RWPE2 (cell line): ENCODE results near the gene OR10A5.
A peak's percentile ranks its signal among the peaks of the same experiment; 100 is the strongest.

Experiments used
- ATAC-seq: fragments of 200-7000 bp; cut with Tn5 transposase; 3 replicates; pipeline ENCODE4 v1.9.1; 2021; ENCODE audit warnings: low read depth
- DNase-seq: peaks from one replicate; pipeline ENCODE4 v3.0.0-alpha.2; 2020; ENCODE audit warnings: low spot score
- H3K27ac ChIP-seq: fragments of 450-650 bp; 2 replicates; pipeline ENCODE4 v1.5.1; 2017; ENCODE audit warnings: mild to moderate bottlenecking; ENCODE audit not compliant: poor library complexity, severe bottlenecking
- H3K27me3 ChIP-seq: fragments of 250-450 bp; sonication (Bioruptor Pico); 2 replicates; pipeline ENCODE4 v1.5.1; 2021; ENCODE audit warnings: mild to moderate bottlenecking, moderate library complexity; ENCODE audit not compliant: insufficient read depth, poor library complexity, severe bottlenecking
- H3K36me3 ChIP-seq: fragments of 250-450 bp; sonication (Bioruptor Pico); 2 replicates; pipeline ENCODE4 v1.5.1; 2020; ENCODE audit warnings: low read depth, mild to moderate bottlenecking, moderate library complexity
- H3K4me1 ChIP-seq: fragments of 250-450 bp; sonication (Bioruptor Pico); 2 replicates; pipeline ENCODE4 v1.5.1; 2021; ENCODE audit warnings: mild to moderate bottlenecking, moderate library complexity; ENCODE audit not compliant: insufficient read depth, poor library complexity, severe bottlenecking
- H3K4me3 ChIP-seq: fragments of 250-450 bp; sonication (Bioruptor Pico); 2 replicates; pipeline ENCODE4 v1.5.1; 2021; ENCODE audit warnings: mild to moderate bottlenecking, moderate library complexity; ENCODE audit not compliant: severe bottlenecking
- H3K9me3 ChIP-seq: fragments of 250-450 bp; sonication (Bioruptor Pico); 2 replicates; pipeline ENCODE4 v1.5.1; 2021; ENCODE audit warnings: mild to moderate bottlenecking, moderate library complexity; ENCODE audit not compliant: severe bottlenecking
- TF ChIP-seq, protein P1 (sequence below): fragments of 450-650 bp; IDR thresholded peaks from one replicate; pipeline ENCODE4 v1.5.1; 2017; ENCODE audit warnings: mild to moderate bottlenecking, moderate library complexity; ENCODE audit not compliant: poor library complexity, severe bottlenecking

Gene OR10A5

DNA sequence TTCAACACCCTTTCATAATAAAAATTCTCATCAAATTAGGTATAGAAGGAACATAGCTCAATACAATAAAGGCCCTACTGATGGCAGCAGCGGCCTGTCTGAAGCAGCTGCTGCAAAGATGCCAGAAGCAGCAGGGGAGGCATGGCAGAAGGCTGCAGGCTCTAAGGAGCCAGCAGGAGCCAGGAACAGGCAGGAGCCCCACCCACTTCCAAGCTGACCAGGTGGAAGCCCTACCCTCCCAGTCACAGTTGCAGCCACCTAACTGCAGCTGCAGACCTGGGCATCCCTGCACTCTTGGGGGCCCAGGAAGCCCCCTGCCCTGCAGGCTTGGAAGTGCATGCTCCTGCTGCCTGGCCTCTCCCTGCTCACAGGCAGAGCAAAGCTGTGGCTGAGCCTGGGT, 27.8 kb upstream of the OR10A5 start:
- no peak overlapping the region for H3K27ac ChIP-seq
- ATAC-seq: peak; percentile 45; the same call in 1 of the 3 replicates
- DNase-seq: no peak
- H3K4me3 ChIP-seq: no peak overlapping the region
- TF ChIP-seq, protein P1, sequence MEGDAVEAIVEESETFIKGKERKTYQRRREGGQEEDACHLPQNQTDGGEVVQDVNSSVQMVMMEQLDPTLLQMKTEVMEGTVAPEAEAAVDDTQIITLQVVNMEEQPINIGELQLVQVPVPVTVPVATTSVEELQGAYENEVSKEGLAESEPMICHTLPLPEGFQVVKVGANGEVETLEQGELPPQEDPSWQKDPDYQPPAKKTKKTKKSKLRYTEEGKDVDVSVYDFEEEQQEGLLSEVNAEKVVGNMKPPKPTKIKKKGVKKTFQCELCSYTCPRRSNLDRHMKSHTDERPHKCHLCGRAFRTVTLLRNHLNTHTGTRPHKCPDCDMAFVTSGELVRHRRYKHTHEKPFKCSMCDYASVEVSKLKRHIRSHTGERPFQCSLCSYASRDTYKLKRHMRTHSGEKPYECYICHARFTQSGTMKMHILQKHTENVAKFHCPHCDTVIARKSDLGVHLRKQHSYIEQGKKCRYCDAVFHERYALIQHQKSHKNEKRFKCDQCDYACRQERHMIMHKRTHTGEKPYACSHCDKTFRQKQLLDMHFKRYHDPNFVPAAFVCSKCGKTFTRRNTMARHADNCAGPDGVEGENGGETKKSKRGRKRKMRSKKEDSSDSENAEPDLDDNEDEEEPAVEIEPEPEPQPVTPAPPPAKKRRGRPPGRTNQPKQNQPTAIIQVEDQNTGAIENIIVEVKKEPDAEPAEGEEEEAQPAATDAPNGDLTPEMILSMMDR: no peak
- H3K36me3 ChIP-seq: no peaks in the 10 kb centered on the region
- no peaks in the 10 kb centered on the region for H3K9me3 ChIP-seq
- H3K4me1 ChIP-seq: no peaks in the 10 kb centered on the region
- no peaks in the 10 kb centered on the region for H3K27me3 ChIP-seq

DNA sequence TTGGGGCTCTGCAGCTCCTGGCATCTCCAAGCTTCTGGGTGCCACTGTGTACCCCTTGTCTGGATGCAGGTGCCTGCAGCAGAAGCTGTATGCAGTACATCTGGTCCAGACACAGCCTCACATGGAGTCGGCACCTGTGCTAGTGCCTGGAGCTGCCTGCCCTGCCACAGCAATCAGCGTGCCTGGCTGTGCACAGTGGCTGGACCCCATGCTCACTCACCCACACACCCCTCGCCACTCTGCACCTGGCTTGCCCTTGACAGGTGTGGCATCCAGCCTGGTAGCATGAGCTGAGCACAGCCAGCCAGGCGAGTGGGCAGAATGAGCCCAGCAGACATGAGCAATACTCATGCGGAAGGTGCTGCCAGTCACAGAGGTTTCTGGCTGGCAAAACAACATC, 26.5 kb upstream of the OR10A5 start:
- no peaks in the 10 kb centered on the region for H3K27me3 ChIP-seq
- H3K36me3 ChIP-seq: no peaks in the 10 kb centered on the region
- no peak for DNase-seq
- TF ChIP-seq, protein P1: no peak
- no peaks in the 10 kb centered on the region for H3K4me1 ChIP-seq
- no peak overlapping the region for H3K4me3 ChIP-seq
- H3K9me3 ChIP-seq: no peaks in the 10 kb centered on the region
- no peak for ATAC-seq
- H3K27ac ChIP-seq: no peak overlapping the region

- Histone ChIP-seq H3K4me3 (no peak overlapping the region), H3K36me3 (no peaks in the 10 kb centered on the region), H3K27me3 (no peaks in the 10 kb centered on the region), H3K27ac (no peak overlapping the region), H3K4me1 (no peaks in the 10 kb centered on the region), H3K9me3 (no peaks in the 10 kb centered on the region)
- DNase-seq (no peak), ATAC-seq (peak; percentile 25; the same call in 1 of the 3 replicates)
- TF ChIP-seq, protein P1: no peak
These were observed 21.2 kb upstream of the OR10A5 start for GRCh38 chr11:6824136-6824823.

DNA sequence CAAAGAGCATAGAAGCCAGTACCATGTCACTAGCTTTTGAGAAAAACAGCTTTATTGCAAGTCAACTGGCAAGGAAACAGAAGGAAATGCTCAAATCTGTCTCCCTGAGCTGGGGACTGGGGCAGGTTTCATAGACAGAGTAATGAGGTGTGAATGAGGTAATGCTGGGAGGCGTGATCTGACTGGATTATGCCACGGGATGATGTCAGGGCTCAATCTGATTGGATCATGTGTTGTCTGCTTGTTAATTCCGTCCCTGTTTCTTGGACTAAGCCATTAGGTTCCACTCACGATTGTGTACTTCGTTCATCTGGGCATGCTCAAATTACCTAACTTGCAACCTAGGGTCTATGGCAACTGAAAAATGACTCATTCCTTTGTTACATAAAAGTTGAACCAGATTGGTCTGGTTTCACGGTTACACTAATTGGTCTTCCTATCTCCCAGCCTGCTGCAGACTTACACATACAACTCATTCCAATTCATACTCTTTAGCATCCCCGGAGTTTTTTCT, 20.2 kb upstream of the OR10A5 start:
- TF ChIP-seq, protein P1: no peak
- no peaks in the 10 kb centered on the region for H3K27me3 ChIP-seq
- no peaks in the 10 kb centered on the region for H3K4me1 ChIP-seq
- H3K9me3 ChIP-seq: no peaks in the 10 kb centered on the region
- H3K36me3 ChIP-seq: no peaks in the 10 kb centered on the region
- H3K4me3 ChIP-seq: no peak overlapping the region
- no peak for ATAC-seq
- no peak overlapping the region for H3K27ac ChIP-seq
- no peak for DNase-seq

DNA sequence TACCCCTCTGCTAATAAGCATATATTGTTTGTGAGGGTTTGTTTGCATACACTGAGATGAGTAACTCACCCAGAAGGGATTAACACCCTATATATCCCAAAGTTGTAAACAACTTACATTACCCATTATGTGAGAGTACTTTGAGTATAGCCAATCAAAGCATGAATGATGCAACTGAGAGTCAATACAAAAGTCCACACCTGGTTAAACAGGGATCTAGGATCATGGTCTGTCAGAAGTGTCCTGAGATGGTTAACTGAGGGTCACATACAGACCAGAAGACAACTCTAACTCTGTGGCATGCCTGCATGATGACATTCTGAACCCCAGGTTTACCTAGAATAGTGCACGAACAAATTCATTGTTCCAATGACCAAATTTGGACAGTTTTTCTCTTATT, 17.4 kb upstream of the OR10A5 start:
- Histone ChIP-seq H3K36me3 (no peaks in the 10 kb centered on the region), H3K9me3 (no peaks in the 10 kb centered on the region), H3K4me1 (no peaks in the 10 kb centered on the region), H3K27me3 (no peaks in the 10 kb centered on the region), H3K27ac (no peak overlapping the region), H3K4me3 (no peak overlapping the region)
- DNase-seq (no peak), ATAC-seq (no peak)
- TF ChIP-seq, protein P1: no peak
